Keratinocyte (primary cell): ENCODE measurements around the gene FHOD3. TPM values are rescaled to one million over a fixed set of nuclear protein-coding genes. Genes with fewer than 3 reads are reported as not detected.

Experiments used
- DNase-seq: peaks from one replicate; pipeline ENCODE4 v3.0.0-alpha.2; 2011; ENCODE audit warnings: low read depth, missing footprints, low spot score
- FAIRE-seq: peaks from 2 replicates; lab custom pipeline; 2011; peaks lifted over from hg19 to GRCh38; lab: Jason Lieb, UNC
- H2AFZ ChIP-seq: 2 replicates; pipeline ENCODE4 v1.6.0; 2012; ENCODE audit warnings: low read length, control low read depth, inconsistent platforms; ENCODE audit not compliant: control insufficient read depth
- H3K27ac ChIP-seq: 2 replicates; pipeline ENCODE4 v1.5.1; 2011; ENCODE audit warnings: low read length; ENCODE audit not compliant: control insufficient read depth, insufficient read depth
- H3K27me3 ChIP-seq: 3 replicates; pipeline ENCODE4 v1.6.0; 2011; ENCODE audit warnings: low read length; ENCODE audit not compliant: control insufficient read depth, insufficient read depth; ENCODE audit errors: extremely low read depth
- H3K36me3 ChIP-seq, 2 experiments: 2 replicates in 1 of 2; 3 replicates in 1 of 2; pipeline ENCODE4 v1.5.1; 2011; ENCODE audit warnings: low read length in 2 of 2, mild to moderate bottlenecking in 1 of 2; ENCODE audit not compliant: control insufficient read depth in 2 of 2, insufficient read depth in 2 of 2; ENCODE audit errors: extremely low read depth in 1 of 2
- H3K4me1 ChIP-seq: 3 replicates; pipeline ENCODE4 v1.5.1; 2011; ENCODE audit warnings: low read length; ENCODE audit not compliant: control insufficient read depth, insufficient read depth; ENCODE audit errors: extremely low read depth
- H3K4me2 ChIP-seq: 3 replicates; pipeline ENCODE4 v1.6.0; 2011; ENCODE audit warnings: low read depth, low read length; ENCODE audit not compliant: control insufficient read depth, insufficient read depth; ENCODE audit errors: extremely low read depth
- H3K4me3 ChIP-seq, 3 experiments: fragments of 200-600 bp in 1 of 3; sonication (generic) in 1 of 3; 2 replicates in 2 of 3; 3 replicates in 1 of 3; pipeline ENCODE4 v1.5.1; 2011 to 2016; ENCODE audit warnings: low read length in 3 of 3, mild to moderate bottlenecking in 3 of 3, control low read depth in 2 of 3, inconsistent platforms in 1 of 3, low read depth in 1 of 3, mixed read lengths in 1 of 3, mixed run types in 1 of 3, moderate library complexity in 1 of 3; ENCODE audit not compliant: control insufficient read depth in 2 of 3, insufficient read depth in 2 of 3; ENCODE audit errors: extremely low read depth in 1 of 3
- H3K79me2 ChIP-seq: 2 replicates; pipeline ENCODE4 v1.6.0; 2012; ENCODE audit warnings: low read length; ENCODE audit not compliant: control insufficient read depth, insufficient read depth
- H3K9ac ChIP-seq: 3 replicates; pipeline ENCODE4 v1.6.0; 2011; ENCODE audit warnings: low read length; ENCODE audit not compliant: control insufficient read depth, insufficient read depth; ENCODE audit errors: extremely low read depth
- H3K9me1 ChIP-seq: 3 replicates; pipeline ENCODE4 v1.6.0; 2011; ENCODE audit warnings: low read length; ENCODE audit not compliant: control insufficient read depth, insufficient read depth; ENCODE audit errors: extremely low read depth
- H3K9me3 ChIP-seq: 2 replicates; pipeline ENCODE4 v1.5.1; 2012; ENCODE audit warnings: low read depth, low read length; ENCODE audit not compliant: control insufficient read depth
- H4K20me1 ChIP-seq: 3 replicates; pipeline ENCODE4 v1.6.0; 2011; ENCODE audit warnings: low read length; ENCODE audit not compliant: control insufficient read depth, insufficient read depth; ENCODE audit errors: extremely low read depth
- EZH2 ChIP-seq: IDR thresholded peaks from one replicate; pipeline ENCODE4 v1.6.1; 2012; ENCODE audit warnings: inconsistent platforms, mild to moderate bottlenecking, low read length, moderate library complexity
- dilution Hi-C: fragments of 300-500 bp; cut with MboI; formaldehyde crosslinking; loops from one replicate; pipeline ENCODE4 v1.7.0; 2020; ENCODE audit warnings: low sequenced_read_pairs; ENCODE audit not compliant: extremely low pct_ligation_motif_present
- polyA plus RNA-seq, 5 experiments: library from polyadenylated mRNA; depleted of rRNA in 3 of 5; stranded (reverse) in 3 of 5; stranded (forward) in 1 of 5; unstranded in 1 of 5; fragments of >200 nt; gene quantifications; 1 replicate in 1 of 5; 2 replicates in 3 of 5; 3 replicates in 1 of 5; pipeline versions ENCODE4 v1.2.1 to v1.2.3, GENCODE V29; 2011 to 2012; ENCODE audit warnings: missing spikeins in 2 of 5, low read depth in 1 of 5, low replicate concordance in 1 of 5
- TF ChIP-seq, protein P1 (sequence below), 3 experiments: IDR thresholded peaks in 1 of 3; conservative IDR thresholded peaks in 1 of 3; optimal IDR thresholded peaks in 1 of 3; 2 replicates in 2 of 3; 3 replicates in 1 of 3; pipeline versions ENCODE3 to v1.5.1; 2011; ENCODE audit warnings: low read length in 3 of 3, mild to moderate bottlenecking in 3 of 3, moderate library complexity in 2 of 3, control low read depth in 1 of 3, inconsistent platforms in 1 of 3; ENCODE audit not compliant: insufficient read depth in 2 of 3; ENCODE audit errors: extremely low read depth in 1 of 3

Gene FHOD3
- polyA plus RNA-seq, 1 donor (not counting 4 experiments of a cell fraction or from before 2014, with no cell fraction given) = 7.7 TPM

GRCh38 chr18:36758623-36759022, 461.1 kb downstream of the FHOD3 start:
- DNase-seq = no peak
- dilution Hi-C loops = no loop called here
- Histone ChIP-seq H2AFZ (no peak overlapping the region), H3K79me2 (no peaks in the 10 kb centered on the region), H3K4me3 (no peak overlapping the region), H3K9ac (no peak overlapping the region), H3K27ac (no peak overlapping the region), H3K9me1 (no peaks in the 10 kb centered on the region), H3K4me2 (no peak overlapping the region), H3K9me3 (no peaks in the 10 kb centered on the region), H3K36me3 (peaks cover 0 to 1% of the 10 kb centered on the region in 2 experiments), H3K4me1 (no peaks in the 10 kb centered on the region), H4K20me1 (no peaks in the 10 kb centered on the region), H3K27me3 (no peaks in the 10 kb centered on the region)
- no peak for FAIRE-seq
- TF ChIP-seq EZH2 = no peak
- TF ChIP-seq, protein P1, sequence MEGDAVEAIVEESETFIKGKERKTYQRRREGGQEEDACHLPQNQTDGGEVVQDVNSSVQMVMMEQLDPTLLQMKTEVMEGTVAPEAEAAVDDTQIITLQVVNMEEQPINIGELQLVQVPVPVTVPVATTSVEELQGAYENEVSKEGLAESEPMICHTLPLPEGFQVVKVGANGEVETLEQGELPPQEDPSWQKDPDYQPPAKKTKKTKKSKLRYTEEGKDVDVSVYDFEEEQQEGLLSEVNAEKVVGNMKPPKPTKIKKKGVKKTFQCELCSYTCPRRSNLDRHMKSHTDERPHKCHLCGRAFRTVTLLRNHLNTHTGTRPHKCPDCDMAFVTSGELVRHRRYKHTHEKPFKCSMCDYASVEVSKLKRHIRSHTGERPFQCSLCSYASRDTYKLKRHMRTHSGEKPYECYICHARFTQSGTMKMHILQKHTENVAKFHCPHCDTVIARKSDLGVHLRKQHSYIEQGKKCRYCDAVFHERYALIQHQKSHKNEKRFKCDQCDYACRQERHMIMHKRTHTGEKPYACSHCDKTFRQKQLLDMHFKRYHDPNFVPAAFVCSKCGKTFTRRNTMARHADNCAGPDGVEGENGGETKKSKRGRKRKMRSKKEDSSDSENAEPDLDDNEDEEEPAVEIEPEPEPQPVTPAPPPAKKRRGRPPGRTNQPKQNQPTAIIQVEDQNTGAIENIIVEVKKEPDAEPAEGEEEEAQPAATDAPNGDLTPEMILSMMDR (optimal IDR thresholded peaks at IDR 0.05 in 1 of 3, IDR thresholded peaks at IDR 0.05 in 1 of 3, conservative IDR thresholded peaks at IDR 0.05 in 1 of 3; ENCODE audit: extremely low read depth in 1 of 3, insufficient read depth in 2 of 3, low read length in 3 of 3) = no peak

GRCh38 chr18:36759167-36759776, 461.8 kb downstream of the FHOD3 start:
- no peak overlapping the region for H3K27ac ChIP-seq
- H3K9me1 ChIP-seq = no peaks in the 10 kb centered on the region
- no peaks in the 10 kb centered on the region for H3K79me2 ChIP-seq
- no peaks in the 10 kb centered on the region for H3K27me3 ChIP-seq
- H3K4me1 ChIP-seq = no peaks in the 10 kb centered on the region
- DNase-seq = no peak
- H3K4me3 ChIP-seq = no peak overlapping the region
- H3K4me2 ChIP-seq = no peak overlapping the region
- no peaks in the 10 kb centered on the region for H4K20me1 ChIP-seq
- H2AFZ ChIP-seq = no peak overlapping the region
- no peaks in the 10 kb centered on the region for H3K9me3 ChIP-seq
- peaks cover 0 to 1% of the 10 kb centered on the region in 2 experiments for H3K36me3 ChIP-seq
- TF ChIP-seq, protein P1 (optimal IDR thresholded peaks at IDR 0.05 in 1 of 3, IDR thresholded peaks at IDR 0.05 in 1 of 3, conservative IDR thresholded peaks at IDR 0.05 in 1 of 3; ENCODE audit: extremely low read depth in 1 of 3, insufficient read depth in 2 of 3, low read length in 3 of 3) = no peak
- TF ChIP-seq EZH2 = no peak
- no peak for FAIRE-seq
- no peak overlapping the region for H3K9ac ChIP-seq
- dilution Hi-C loops = no loop called here
